Fibroblast of pulmonary artery (primary cell): ENCODE results near the gene PAIP2.
"Not testable (repeated sequence)": the region's sequence is repeated elsewhere in the genome, so short reads cannot be mapped to it uniquely, and the experiment has no call there.

Experiments used
- DNase-seq: peaks from one replicate; pipeline ENCODE4 v3.0.0-alpha.2; 2010; ENCODE audit warnings: low read depth
- H3K4me3 ChIP-seq: replicated peaks from 2 replicates; pipeline ENCODE4 v1.5.1; 2011; ENCODE audit warnings: low read depth, mild to moderate bottlenecking, control low read depth, low read length, moderate library complexity
- CTCF ChIP-seq: IDR thresholded peaks from 2 replicates; pipeline ENCODE4 v1.5.1; 2011; ENCODE audit warnings: mild to moderate bottlenecking, control low read depth, low read length, inconsistent platforms; ENCODE audit errors: missing control alignments

The PAIP2 gene

GRCh38 chr5:139306197-139306596 is 35.5 kb upstream of the PAIP2 start:
- H3K4me3 ChIP-seq: no peak overlapping the region
- TF ChIP-seq CTCF: no peak
- no peak for DNase-seq

DNA sequence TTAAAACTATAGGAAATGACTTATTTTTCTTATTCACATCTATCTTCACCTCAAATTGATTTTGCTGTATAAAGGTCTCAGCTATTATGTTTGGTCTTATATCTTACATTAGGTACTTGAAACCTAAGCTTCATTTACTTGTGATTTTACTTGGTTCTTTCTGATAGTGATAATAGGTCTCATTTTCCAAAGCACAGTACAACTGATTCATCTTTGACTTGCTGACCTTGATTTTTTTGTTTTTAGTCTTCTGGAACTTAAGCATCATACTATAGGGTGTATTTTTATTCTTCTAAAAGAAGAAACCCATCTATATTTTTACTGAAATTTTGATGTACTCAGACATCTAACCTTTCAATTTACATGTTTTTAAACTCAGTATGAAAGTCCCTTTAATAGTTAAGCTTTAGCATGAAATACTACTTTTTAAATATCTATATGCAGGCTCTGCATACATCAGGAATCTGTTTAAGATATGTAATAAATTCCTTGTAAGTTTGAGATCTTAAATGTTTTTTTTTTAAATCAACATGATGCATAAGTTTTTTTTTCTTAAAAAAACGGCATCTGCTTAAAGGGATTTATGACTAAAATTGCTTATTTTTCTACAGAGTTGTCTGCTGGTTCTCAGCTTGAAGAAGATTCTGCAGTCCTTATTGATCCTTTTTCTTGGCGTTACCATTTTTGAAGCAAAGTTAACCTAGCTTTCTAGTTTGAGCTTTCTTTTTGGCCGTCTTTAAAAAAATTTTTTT is 34.9 kb upstream of the PAIP2 start:
- TF ChIP-seq CTCF: no peak
- H3K4me3 ChIP-seq: no peak overlapping the region
- DNase-seq: no peak

- TF ChIP-seq CTCF: no peak
- DNase-seq: no peak
- H3K4me3 ChIP-seq: no peak overlapping the region
Measured at GRCh38 chr5:139308797-139309196, 32.9 kb upstream of the PAIP2 start.

DNA sequence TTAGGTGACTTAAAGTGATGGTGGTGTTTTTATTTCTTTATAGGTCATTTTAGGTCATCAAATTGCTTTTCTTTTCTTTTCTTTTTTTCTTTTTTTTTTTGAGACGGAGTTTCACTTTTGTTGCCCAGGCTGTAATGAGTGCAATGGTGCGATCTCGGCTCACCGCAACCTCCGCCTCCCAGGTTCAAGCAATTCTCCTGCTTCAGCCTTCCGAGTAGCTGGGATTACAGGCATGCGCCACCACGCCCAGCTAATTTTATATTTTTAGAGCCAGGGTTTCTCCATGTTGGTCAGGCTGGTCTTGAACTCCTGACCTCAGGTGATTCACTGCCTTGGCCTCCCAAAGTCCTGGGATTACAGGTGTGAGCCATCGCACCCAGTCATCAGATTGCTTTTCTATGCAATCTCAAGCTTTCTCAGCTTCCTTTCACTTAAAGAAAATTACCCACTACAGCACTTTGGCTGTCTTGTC is 30.9 kb upstream of the PAIP2 start:
- DNase-seq, H3K4me3 ChIP-seq: not testable (repeated sequence)

DNA sequence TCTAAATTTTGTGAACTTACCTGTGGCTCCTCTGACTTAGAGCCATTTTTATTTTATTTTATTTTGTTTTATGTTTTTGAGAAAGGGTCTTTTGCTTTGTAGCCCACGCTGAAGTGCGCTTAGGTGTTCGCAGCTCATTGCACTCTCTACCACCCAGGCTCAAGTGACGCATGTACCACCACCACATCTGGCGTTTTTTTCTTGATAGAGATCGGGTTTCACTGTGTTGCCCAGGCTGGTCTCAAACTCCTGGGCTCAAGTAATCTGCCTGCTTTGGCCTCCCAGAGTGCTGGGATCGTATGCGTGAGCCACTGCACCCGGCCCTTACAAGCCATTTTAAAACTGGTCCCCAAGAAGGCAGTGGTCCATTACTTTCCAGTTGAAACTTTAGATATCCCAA is 29.6 kb upstream of the PAIP2 start:
- no peak for TF ChIP-seq CTCF
- DNase-seq: no peak
- H3K4me3 ChIP-seq: no peak overlapping the region

GRCh38 chr5:139314276-139314675 is 27.4 kb upstream of the PAIP2 start:
- no peak overlapping the region for H3K4me3 ChIP-seq
- no peak for DNase-seq
- TF ChIP-seq CTCF: no peak

DNA sequence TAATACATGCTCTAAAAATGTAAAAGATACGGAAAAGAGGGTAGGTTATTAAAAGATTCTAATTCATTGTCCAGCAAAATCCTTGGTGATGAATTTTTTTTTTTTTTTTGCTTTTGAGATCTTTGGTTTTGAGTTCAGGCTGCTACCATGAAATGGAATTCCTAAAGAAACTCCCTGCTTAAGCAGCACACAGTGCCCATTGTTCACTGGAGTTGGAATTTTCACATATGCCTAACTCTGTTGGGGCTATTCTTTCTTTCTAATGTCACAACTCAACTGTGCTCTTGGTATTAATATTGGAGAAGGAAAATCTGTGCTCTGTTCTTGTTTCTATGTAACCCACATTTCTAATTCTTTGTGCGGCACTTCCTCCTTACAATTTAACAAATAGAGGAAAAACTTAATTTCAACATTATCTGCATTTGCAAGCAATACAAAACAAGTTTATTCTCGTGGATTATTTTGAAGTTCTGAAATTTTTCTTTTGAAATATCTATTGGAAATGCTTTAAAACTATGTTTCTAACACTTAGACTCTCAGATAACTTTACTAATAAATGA is 26.5 kb upstream of the PAIP2 start:
- TF ChIP-seq CTCF: no peak
- H3K4me3 ChIP-seq: no peak overlapping the region
- no peak for DNase-seq
